PC-9 (cell line): ENCODE results near the gene EXOC2.
"Not testable (repeated sequence)": the region's sequence is repeated elsewhere in the genome, so short reads cannot be mapped to it uniquely, and the experiment has no call there.

Source experiments
- EZH2 ChIP-seq: fragments of 200-600 bp; sonication (generic); IDR thresholded peaks from 2 replicates; pipeline ENCODE4 v1.8.0; 2017; ENCODE audit warnings: antibody characterized with exemption, low read depth
- TF ChIP-seq, protein P1 (sequence below): fragments of 200-600 bp; sonication (generic); conservative IDR thresholded peaks from 2 replicates; pipeline ENCODE4 v1.6.1; 2017; ENCODE audit warnings: mixed run types, antibody characterized with exemption, mild to moderate bottlenecking, moderate library complexity

DNA sequence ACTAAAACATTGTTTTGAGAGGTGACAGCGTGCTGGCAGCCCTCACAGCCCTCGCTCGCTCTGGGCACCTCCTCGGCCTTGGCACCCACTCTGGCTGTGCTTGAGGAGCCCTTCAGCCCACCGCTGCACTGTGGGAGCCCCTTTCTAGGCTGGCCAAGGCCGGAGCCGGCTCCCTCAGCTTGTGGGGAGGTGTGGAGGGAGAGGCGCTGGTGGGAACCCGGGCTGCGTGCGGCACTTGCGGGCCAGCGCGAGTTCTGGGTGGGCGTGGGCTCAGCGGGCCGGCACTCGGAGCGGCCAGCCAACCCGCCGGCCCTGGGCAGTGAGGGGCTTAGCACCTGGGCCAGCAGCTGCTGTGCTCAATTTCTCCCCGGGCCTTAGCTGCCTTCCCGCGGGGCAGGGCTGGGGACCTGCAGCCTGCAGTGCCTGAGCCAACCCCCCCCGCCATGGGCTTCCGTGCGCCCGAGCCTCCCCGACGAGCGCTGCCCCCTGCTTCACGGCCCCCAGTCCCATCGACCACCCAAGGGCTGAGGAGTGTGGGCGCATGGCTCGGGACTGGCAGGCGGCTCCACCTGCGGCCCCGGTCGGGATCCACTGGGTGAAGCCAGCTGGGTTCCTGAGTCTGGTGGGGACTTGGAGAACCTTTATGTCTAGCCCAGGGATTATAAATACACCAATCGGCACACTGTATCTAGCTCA, 1.6 kb upstream of the EXOC2 start:
- TF ChIP-seq, protein P1, sequence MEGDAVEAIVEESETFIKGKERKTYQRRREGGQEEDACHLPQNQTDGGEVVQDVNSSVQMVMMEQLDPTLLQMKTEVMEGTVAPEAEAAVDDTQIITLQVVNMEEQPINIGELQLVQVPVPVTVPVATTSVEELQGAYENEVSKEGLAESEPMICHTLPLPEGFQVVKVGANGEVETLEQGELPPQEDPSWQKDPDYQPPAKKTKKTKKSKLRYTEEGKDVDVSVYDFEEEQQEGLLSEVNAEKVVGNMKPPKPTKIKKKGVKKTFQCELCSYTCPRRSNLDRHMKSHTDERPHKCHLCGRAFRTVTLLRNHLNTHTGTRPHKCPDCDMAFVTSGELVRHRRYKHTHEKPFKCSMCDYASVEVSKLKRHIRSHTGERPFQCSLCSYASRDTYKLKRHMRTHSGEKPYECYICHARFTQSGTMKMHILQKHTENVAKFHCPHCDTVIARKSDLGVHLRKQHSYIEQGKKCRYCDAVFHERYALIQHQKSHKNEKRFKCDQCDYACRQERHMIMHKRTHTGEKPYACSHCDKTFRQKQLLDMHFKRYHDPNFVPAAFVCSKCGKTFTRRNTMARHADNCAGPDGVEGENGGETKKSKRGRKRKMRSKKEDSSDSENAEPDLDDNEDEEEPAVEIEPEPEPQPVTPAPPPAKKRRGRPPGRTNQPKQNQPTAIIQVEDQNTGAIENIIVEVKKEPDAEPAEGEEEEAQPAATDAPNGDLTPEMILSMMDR: not testable (repeated sequence)
- TF ChIP-seq EZH2: not testable (repeated sequence)
